ENCODE measurements around the gene UBE2E1. TPM values are rescaled to one million over a fixed set of nuclear protein-coding genes. Genes with fewer than 3 reads are reported as not detected.

Gene UBE2E1
- total and polyA plus RNA-seq, 2 donors (not counting 1 experiment from before 2014, with no cell fraction given), result 129 to 174 TPM

GRCh38 chr3:23760325-23760724 lies 45.4 kb upstream of the UBE2E1 start:
- DNase-seq (ENCODE audit: low read depth in 2 of 2), result no peak
- Histone ChIP-seq H3K9me3 (ENCODE audit: control insufficient read depth, insufficient read depth, low read depth, low read length) (no peaks in the 10 kb centered on the region), H3K9ac (ENCODE audit: insufficient read depth, low read length) (no peak overlapping the region), H3K27me3 (ENCODE audit: control insufficient read depth, insufficient read depth, low read length) (no peaks in the 10 kb centered on the region), H3K27ac (ENCODE audit: insufficient read depth, low read length) (no peak overlapping the region), H2AFZ (ENCODE audit: low read length) (no peak overlapping the region), H4K20me1 (ENCODE audit: control insufficient read depth, extremely low read depth, insufficient read depth, low read length) (no peaks in the 10 kb centered on the region), H3K36me3 (ENCODE audit: control insufficient read depth, insufficient read depth, low read length) (no peaks in the 10 kb centered on the region), H3K4me2 (ENCODE audit: extremely low read depth, insufficient read depth, low read length) (no peak overlapping the region), H3K4me3 (replicated peaks in 1 of 4; ENCODE audit: control extremely low read depth in 1 of 4, insufficient read depth in 1 of 4, low read depth in 3 of 4, low read length in 4 of 4) (no peak overlapping the region), H3K4me1 (ENCODE audit: control insufficient read depth, extremely low read depth, insufficient read depth, low read length) (peaks cover 2% of the 10 kb centered on the region), H3K79me2 (ENCODE audit: control insufficient read depth, insufficient read depth, low read length) (no peaks in the 10 kb centered on the region)
- TF ChIP-seq, protein P1, sequence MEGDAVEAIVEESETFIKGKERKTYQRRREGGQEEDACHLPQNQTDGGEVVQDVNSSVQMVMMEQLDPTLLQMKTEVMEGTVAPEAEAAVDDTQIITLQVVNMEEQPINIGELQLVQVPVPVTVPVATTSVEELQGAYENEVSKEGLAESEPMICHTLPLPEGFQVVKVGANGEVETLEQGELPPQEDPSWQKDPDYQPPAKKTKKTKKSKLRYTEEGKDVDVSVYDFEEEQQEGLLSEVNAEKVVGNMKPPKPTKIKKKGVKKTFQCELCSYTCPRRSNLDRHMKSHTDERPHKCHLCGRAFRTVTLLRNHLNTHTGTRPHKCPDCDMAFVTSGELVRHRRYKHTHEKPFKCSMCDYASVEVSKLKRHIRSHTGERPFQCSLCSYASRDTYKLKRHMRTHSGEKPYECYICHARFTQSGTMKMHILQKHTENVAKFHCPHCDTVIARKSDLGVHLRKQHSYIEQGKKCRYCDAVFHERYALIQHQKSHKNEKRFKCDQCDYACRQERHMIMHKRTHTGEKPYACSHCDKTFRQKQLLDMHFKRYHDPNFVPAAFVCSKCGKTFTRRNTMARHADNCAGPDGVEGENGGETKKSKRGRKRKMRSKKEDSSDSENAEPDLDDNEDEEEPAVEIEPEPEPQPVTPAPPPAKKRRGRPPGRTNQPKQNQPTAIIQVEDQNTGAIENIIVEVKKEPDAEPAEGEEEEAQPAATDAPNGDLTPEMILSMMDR (conservative IDR thresholded peaks at IDR 0.05 in 1 of 2, IDR thresholded peaks at IDR 0.05 in 1 of 2; ENCODE audit: low read depth in 1 of 2, low read length in 2 of 2), result peak in 1 of 2 donors; percentile 4
- no peak for TF ChIP-seq EZH2 (IDR thresholded peaks at IDR 0.05; ENCODE audit: low read length, missing control alignments)

- H3K9ac ChIP-seq (ENCODE audit: insufficient read depth, low read length), result no peak overlapping the region
- H2AFZ ChIP-seq (ENCODE audit: low read length), result no peak overlapping the region
- H3K4me3 ChIP-seq (replicated peaks in 1 of 4; ENCODE audit: control extremely low read depth in 1 of 4, insufficient read depth in 1 of 4, low read depth in 3 of 4, low read length in 4 of 4), result no peak overlapping the region
- H3K9me3 ChIP-seq (ENCODE audit: control insufficient read depth, insufficient read depth, low read depth, low read length), result no peaks in the 10 kb centered on the region
- no peaks in the 10 kb centered on the region for H3K79me2 ChIP-seq (ENCODE audit: control insufficient read depth, insufficient read depth, low read length)
- H3K4me2 ChIP-seq (ENCODE audit: extremely low read depth, insufficient read depth, low read length), result no peak overlapping the region
- no peak for DNase-seq (ENCODE audit: low read depth in 2 of 2)
- H3K27ac ChIP-seq (ENCODE audit: insufficient read depth, low read length), result no peak overlapping the region
- TF ChIP-seq, protein P1 (conservative IDR thresholded peaks at IDR 0.05 in 1 of 2, IDR thresholded peaks at IDR 0.05 in 1 of 2; ENCODE audit: low read depth in 1 of 2, low read length in 2 of 2), result no peak
- no peak for TF ChIP-seq EZH2 (IDR thresholded peaks at IDR 0.05; ENCODE audit: low read length, missing control alignments)
- H3K36me3 ChIP-seq (ENCODE audit: control insufficient read depth, insufficient read depth, low read length), result no peaks in the 10 kb centered on the region
- no peaks in the 10 kb centered on the region for H4K20me1 ChIP-seq (ENCODE audit: control insufficient read depth, extremely low read depth, insufficient read depth, low read length)
- H3K27me3 ChIP-seq (ENCODE audit: control insufficient read depth, insufficient read depth, low read length), result no peaks in the 10 kb centered on the region
- peaks cover 2% of the 10 kb centered on the region for H3K4me1 ChIP-seq (ENCODE audit: control insufficient read depth, extremely low read depth, insufficient read depth, low read length)
Measured at GRCh38 chr3:23760871-23761373, 44.8 kb upstream of the UBE2E1 start.

DNA sequence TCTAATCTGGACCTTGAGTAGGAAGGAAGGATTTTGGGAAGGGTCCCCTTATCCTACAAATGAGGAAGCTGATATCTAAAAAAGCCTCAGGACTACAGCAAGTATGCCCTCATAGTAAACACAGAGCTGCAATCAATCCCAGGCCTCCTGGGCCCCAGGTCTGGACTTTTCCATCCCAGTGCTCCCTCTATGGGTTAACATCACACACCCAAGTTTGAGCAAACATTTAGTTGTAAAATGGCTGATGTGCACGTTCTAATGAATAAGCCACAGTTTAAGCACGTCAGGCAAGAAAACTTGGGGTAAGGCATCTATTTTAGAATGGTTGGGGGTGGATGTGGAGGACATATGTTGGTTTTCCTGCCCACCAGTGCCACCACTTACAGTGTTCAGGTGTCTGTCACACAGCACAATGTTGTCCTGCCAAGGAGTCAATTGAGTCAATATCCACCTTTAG lies 44.3 kb upstream of the UBE2E1 start:
- peak; percentile 27 to 52 for DNase-seq (ENCODE audit: low read depth in 2 of 2)
- H4K20me1 ChIP-seq (ENCODE audit: control insufficient read depth, extremely low read depth, insufficient read depth, low read length), result no peaks in the 10 kb centered on the region
- no peak overlapping the region for H3K4me2 ChIP-seq (ENCODE audit: extremely low read depth, insufficient read depth, low read length)
- peaks cover 2% of the 10 kb centered on the region for H3K4me1 ChIP-seq (ENCODE audit: control insufficient read depth, extremely low read depth, insufficient read depth, low read length)
- H3K36me3 ChIP-seq (ENCODE audit: control insufficient read depth, insufficient read depth, low read length), result no peaks in the 10 kb centered on the region
- H3K79me2 ChIP-seq (ENCODE audit: control insufficient read depth, insufficient read depth, low read length), result no peaks in the 10 kb centered on the region
- H2AFZ ChIP-seq (ENCODE audit: low read length), result no peak overlapping the region
- TF ChIP-seq, protein P1 (conservative IDR thresholded peaks at IDR 0.05 in 1 of 2, IDR thresholded peaks at IDR 0.05 in 1 of 2; ENCODE audit: low read depth in 1 of 2, low read length in 2 of 2), result peak; percentile 28 to 52
- TF ChIP-seq EZH2 (IDR thresholded peaks at IDR 0.05; ENCODE audit: low read length, missing control alignments), result no peak
- H3K9me3 ChIP-seq (ENCODE audit: control insufficient read depth, insufficient read depth, low read depth, low read length), result no peaks in the 10 kb centered on the region
- no peak overlapping the region for H3K27ac ChIP-seq (ENCODE audit: insufficient read depth, low read length)
- H3K9ac ChIP-seq (ENCODE audit: insufficient read depth, low read length), result no peak overlapping the region
- H3K27me3 ChIP-seq (ENCODE audit: control insufficient read depth, insufficient read depth, low read length), result no peaks in the 10 kb centered on the region
- H3K4me3 ChIP-seq (replicated peaks in 1 of 4; ENCODE audit: control extremely low read depth in 1 of 4, insufficient read depth in 1 of 4, low read depth in 3 of 4, low read length in 4 of 4), result no peak overlapping the region

Data from fibroblast of lung (primary cell).